GM12878 (cell line): ENCODE results near the gene KLF7. TPM values are rescaled to one million over a fixed set of nuclear protein-coding genes. Genes with fewer than 3 reads are reported as not detected.

Experiments used
- CBX5 ChIP-seq: sonication (generic); IDR thresholded peaks from 2 replicates; pipeline ENCODE4 v1.6.1; 2016; ENCODE audit warnings: low read depth, moderate library complexity, mild to moderate bottlenecking, inconsistent platforms
- EED ChIP-seq: sonication (generic); IDR thresholded peaks from 2 replicates; pipeline ENCODE4 v1.6.1; 2016; ENCODE audit warnings: antibody characterized with exemption, low read depth
- FOS ChIP-seq: IDR thresholded peaks from 3 replicates; pipeline ENCODE4 v1.6.1; 2011; ENCODE audit warnings: borderline replicate concordance; ENCODE audit not compliant: insufficient read length; ENCODE audit errors: extremely low read depth
- FOXK2 ChIP-seq: fragments of 450-650 bp; IDR thresholded peaks from 2 replicates; pipeline ENCODE4 v1.6.1; 2017; ENCODE audit warnings: mild to moderate bottlenecking, moderate library complexity
- MEF2B ChIP-seq: fragments of 450-650 bp; IDR thresholded peaks from 2 replicates; pipeline ENCODE4 v1.6.1; 2018; ENCODE audit warnings: mild to moderate bottlenecking, moderate library complexity; ENCODE audit not compliant: partially characterized antibody, poor library complexity, severe bottlenecking
- MYB ChIP-seq: fragments of 150-350 bp; IDR thresholded peaks from 2 replicates; pipeline ENCODE4 v1.6.1; 2014; ENCODE audit warnings: mild to moderate bottlenecking, low read depth, low read length, borderline replicate concordance
- NFIC ChIP-seq: IDR thresholded peaks from 2 replicates; pipeline ENCODE4 v1.6.1; 2012; ENCODE audit warnings: low read depth, mild to moderate bottlenecking, inconsistent platforms, low read length, moderate library complexity
- NFYA ChIP-seq: IDR thresholded peaks from 2 replicates; pipeline ENCODE4 v1.6.1; 2011; ENCODE audit warnings: low read depth, mild to moderate bottlenecking, low read length, improper control_type of control experiment, borderline replicate concordance
- NFYB ChIP-seq: IDR thresholded peaks from 2 replicates; pipeline ENCODE4 v1.6.1; 2011; ENCODE audit warnings: low read depth, mild to moderate bottlenecking, low read length, improper control_type of control experiment, moderate library complexity; ENCODE audit not compliant: insufficient read depth
- NR2F1 ChIP-seq: fragments of 450-650 bp; conservative IDR thresholded peaks from 2 replicates; pipeline ENCODE4 v1.6.1; 2017; ENCODE audit warnings: mild to moderate bottlenecking
- POLR2A ChIP-seq: IDR thresholded peaks from 2 replicates; pipeline ENCODE4 v1.6.1; 2011; ENCODE audit warnings: low read depth, mild to moderate bottlenecking, low read length
- RCOR1 ChIP-seq: conservative IDR thresholded peaks from 2 replicates; pipeline ENCODE4 v1.6.1; 2012; ENCODE audit warnings: low read depth, low read length, improper control_type of control experiment
- RFX5 ChIP-seq: IDR thresholded peaks from 2 replicates; pipeline ENCODE4 v1.6.1; 2011; ENCODE audit warnings: low read depth, low read length, improper control_type of control experiment
- SMAD5 ChIP-seq: IDR thresholded peaks from 2 replicates; pipeline ENCODE4 v1.6.1; 2016; ENCODE audit warnings: antibody characterized with exemption, low read depth
- SP1 ChIP-seq: IDR thresholded peaks from one replicate; pipeline ENCODE4 v1.6.1; 2011; ENCODE audit warnings: low read depth, low read length
- SPI1 ChIP-seq: IDR thresholded peaks from 2 replicates; pipeline ENCODE4 v1.6.1; 2011; ENCODE audit warnings: low read depth, mild to moderate bottlenecking, low read length, moderate library complexity, borderline replicate concordance; ENCODE audit not compliant: insufficient read depth
- SRF ChIP-seq, 2 experiments: IDR thresholded peaks; 2 replicates each; pipeline ENCODE4 v1.6.1; 2011; ENCODE audit warnings: low read depth in 2 of 2, low read length in 2 of 2, mild to moderate bottlenecking in 1 of 2, moderate library complexity in 1 of 2
- TBL1XR1 ChIP-seq: IDR thresholded peaks from 2 replicates; pipeline ENCODE4 v1.6.1; 2012; ENCODE audit warnings: low read depth, low read length, improper control_type of control experiment
- YBX1 ChIP-seq: fragments of 450-650 bp; IDR thresholded peaks from 2 replicates; pipeline ENCODE4 v1.6.1; 2016; ENCODE audit warnings: antibody characterized with exemption
- ZNF217 ChIP-seq: fragments of 450-650 bp; IDR thresholded peaks from 2 replicates; pipeline ENCODE4 v1.6.1; 2017; ENCODE audit warnings: antibody characterized with exemption, mild to moderate bottlenecking
- ZNF384 ChIP-seq: IDR thresholded peaks from 2 replicates; pipeline ENCODE4 v1.6.1; 2012; ENCODE audit warnings: low read depth, mild to moderate bottlenecking, low read length, improper control_type of control experiment, borderline replicate concordance
- polyA plus RNA-seq, 11 experiments: library from polyadenylated mRNA; depleted of rRNA in 4 of 11; unstranded in 6 of 11; stranded (reverse) in 5 of 11; fragments of >200 nt; fragmentation: Nextera tagmentation in 4 of 11; fragmentation: Illumina TruSeq in 1 of 11; extraction: Ambion mirVana in 4 of 11; extraction: Trizol in 1 of 11; gene quantifications; 1 replicate in 1 of 11; 2 replicates in 10 of 11; pipeline versions ENCODE4 v1.2.1 to v1.2.3, GENCODE V29; 2011 to 2016; ENCODE audit warnings: inconsistent platforms in 2 of 11, missing spikeins in 2 of 11, low read depth in 1 of 11
- total RNA-seq, 4 experiments: library from RNA; depleted of rRNA in 3 of 4; stranded (reverse); fragments of >200 nt in 3 of 4; fragmentation: Illumina TruSeq in 1 of 4; extraction: Trizol in 1 of 4; gene quantifications; 2 replicates each; pipeline versions ENCODE4 v1.2.1 to v1.2.3, GENCODE V29; 2013 to 2021
- TF ChIP-seq, protein P1 (sequence below): fragments of 450-650 bp; IDR thresholded peaks from 2 replicates; pipeline ENCODE4 v1.6.1; 2017; ENCODE audit warnings: mild to moderate bottlenecking, low read depth, inconsistent platforms; ENCODE audit not compliant: poor library complexity, severe bottlenecking
- TF ChIP-seq, protein P2 (sequence below): IDR thresholded peaks from 2 replicates; pipeline ENCODE4 v1.6.1; 2011; ENCODE audit warnings: low read depth, low read length, improper control_type of control experiment, borderline replicate concordance
- TF ChIP-seq, protein P3 (sequence below): fragments of 450-650 bp; IDR thresholded peaks from 2 replicates; pipeline ENCODE4 v1.6.1; 2016; ENCODE audit warnings: mild to moderate bottlenecking
- TF ChIP-seq, protein P4 (sequence below): IDR thresholded peaks from 2 replicates; pipeline ENCODE4 v1.6.1; 2012; ENCODE audit warnings: low read depth, low read length, improper control_type of control experiment
- TF ChIP-seq, protein P5 (sequence below): IDR thresholded peaks from 2 replicates; pipeline ENCODE4 v1.6.1; 2011; ENCODE audit warnings: borderline replicate concordance, low read depth, mild to moderate bottlenecking, moderate library complexity, low read length; ENCODE audit not compliant: insufficient read depth, poor library complexity, severe bottlenecking

Gene KLF7
- total and polyA plus RNA-seq, 10 of the 15 experiments (the other 5 are each of a cell fraction or from before 2014, with no cell fraction given): 2.4 to 24.8 (median 8.5) TPM

DNA sequence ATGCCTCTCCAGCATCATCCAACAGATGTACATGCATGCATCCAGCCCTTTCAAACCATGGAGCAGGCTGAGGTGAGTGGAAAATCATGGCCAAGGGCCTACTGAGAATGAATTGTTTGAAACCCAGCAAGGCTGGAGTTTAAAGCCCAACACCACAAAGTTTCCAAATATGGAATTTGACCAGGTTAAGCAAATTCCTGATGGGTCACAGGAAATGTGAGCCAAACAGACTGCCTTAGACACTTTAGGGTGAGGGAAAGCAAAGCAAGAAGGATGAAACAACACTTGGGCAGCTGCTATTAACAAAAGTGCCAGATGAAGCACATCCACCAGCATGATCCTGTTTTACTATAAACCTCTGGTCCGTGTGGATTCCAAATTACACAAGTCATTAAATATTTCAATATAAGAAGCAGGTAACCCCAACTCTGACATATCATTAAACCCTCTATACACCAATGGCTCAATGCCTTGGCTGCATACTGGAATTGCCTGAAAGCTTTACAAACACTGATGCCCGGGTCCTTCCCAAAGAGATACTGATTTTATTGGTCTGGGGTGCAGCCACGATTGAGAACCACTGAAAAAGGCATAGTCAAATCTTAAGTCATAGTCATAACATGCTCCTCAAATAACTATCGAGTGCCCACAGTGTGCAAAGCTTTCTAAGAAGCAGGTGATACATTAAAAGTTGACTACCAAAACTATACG is 9.1 kb downstream of the KLF7 start (continued):
- TF ChIP-seq MEF2B (no peak), MYB (no peak), ZNF384 (no peak), YBX1 (no peak), SPI1 (no peak), RFX5 (no peak), NR2F1 (no peak), ZNF217 (no peak), POLR2A (no peak), FOXK2 (no peak), NFYB (no peak), NFYA (no peak), CBX5 (no peak), TBL1XR1 (no peak), EED (peak; percentile 86), SP1 (no peak), SRF (IDR thresholded peaks at IDR 0.05; ENCODE audit: low read depth in 2 of 2, low read length in 2 of 2) (peak in 1 of 2 experiments; percentile 84; a peak in 1 of 4 replicates), FOS (no peak), RCOR1 (no peak), NFIC (peak; percentile 96), SMAD5 (no peak)
- TF ChIP-seq, protein P1, sequence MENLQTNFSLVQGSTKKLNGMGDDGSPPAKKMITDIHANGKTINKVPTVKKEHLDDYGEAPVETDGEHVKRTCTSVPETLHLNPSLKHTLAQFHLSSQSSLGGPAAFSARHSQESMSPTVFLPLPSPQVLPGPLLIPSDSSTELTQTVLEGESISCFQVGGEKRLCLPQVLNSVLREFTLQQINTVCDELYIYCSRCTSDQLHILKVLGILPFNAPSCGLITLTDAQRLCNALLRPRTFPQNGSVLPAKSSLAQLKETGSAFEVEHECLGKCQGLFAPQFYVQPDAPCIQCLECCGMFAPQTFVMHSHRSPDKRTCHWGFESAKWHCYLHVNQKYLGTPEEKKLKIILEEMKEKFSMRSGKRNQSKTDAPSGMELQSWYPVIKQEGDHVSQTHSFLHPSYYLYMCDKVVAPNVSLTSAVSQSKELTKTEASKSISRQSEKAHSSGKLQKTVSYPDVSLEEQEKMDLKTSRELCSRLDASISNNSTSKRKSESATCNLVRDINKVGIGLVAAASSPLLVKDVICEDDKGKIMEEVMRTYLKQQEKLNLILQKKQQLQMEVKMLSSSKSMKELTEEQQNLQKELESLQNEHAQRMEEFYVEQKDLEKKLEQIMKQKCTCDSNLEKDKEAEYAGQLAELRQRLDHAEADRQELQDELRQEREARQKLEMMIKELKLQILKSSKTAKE: peak; percentile 37
- TF ChIP-seq, protein P2, sequence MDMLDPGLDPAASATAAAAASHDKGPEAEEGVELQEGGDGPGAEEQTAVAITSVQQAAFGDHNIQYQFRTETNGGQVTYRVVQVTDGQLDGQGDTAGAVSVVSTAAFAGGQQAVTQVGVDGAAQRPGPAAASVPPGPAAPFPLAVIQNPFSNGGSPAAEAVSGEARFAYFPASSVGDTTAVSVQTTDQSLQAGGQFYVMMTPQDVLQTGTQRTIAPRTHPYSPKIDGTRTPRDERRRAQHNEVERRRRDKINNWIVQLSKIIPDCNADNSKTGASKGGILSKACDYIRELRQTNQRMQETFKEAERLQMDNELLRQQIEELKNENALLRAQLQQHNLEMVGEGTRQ: no peak
- TF ChIP-seq, protein P3, sequence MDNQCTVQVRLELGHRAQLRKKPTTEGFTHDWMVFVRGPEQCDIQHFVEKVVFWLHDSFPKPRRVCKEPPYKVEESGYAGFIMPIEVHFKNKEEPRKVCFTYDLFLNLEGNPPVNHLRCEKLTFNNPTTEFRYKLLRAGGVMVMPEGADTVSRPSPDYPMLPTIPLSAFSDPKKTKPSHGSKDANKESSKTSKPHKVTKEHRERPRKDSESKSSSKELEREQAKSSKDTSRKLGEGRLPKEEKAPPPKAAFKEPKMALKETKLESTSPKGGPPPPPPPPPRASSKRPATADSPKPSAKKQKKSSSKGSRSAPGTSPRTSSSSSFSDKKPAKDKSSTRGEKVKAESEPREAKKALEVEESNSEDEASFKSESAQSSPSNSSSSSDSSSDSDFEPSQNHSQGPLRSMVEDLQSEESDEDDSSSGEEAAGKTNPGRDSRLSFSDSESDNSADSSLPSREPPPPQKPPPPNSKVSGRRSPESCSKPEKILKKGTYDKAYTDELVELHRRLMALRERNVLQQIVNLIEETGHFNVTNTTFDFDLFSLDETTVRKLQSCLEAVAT: no peak
- TF ChIP-seq, protein P4, sequence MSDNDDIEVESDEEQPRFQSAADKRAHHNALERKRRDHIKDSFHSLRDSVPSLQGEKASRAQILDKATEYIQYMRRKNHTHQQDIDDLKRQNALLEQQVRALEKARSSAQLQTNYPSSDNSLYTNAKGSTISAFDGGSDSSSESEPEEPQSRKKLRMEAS: no peak
- TF ChIP-seq, protein P5, sequence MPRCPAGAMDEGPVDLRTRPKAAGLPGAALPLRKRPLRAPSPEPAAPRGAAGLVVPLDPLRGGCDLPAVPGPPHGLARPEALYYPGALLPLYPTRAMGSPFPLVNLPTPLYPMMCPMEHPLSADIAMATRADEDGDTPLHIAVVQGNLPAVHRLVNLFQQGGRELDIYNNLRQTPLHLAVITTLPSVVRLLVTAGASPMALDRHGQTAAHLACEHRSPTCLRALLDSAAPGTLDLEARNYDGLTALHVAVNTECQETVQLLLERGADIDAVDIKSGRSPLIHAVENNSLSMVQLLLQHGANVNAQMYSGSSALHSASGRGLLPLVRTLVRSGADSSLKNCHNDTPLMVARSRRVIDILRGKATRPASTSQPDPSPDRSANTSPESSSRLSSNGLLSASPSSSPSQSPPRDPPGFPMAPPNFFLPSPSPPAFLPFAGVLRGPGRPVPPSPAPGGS: peak; percentile 72
